Panc1 (cell line): ENCODE measurements around the gene EMILIN2. TPM values are rescaled to one million over a fixed set of nuclear protein-coding genes. Genes with fewer than 3 reads are reported as not detected.

Experiments
- ATAC-seq: fragments of 200-7000 bp; cut with Tn5 transposase; 2 replicates; pipeline ENCODE4 v1.9.1; 2020; ENCODE audit warnings: mild to moderate bottlenecking, moderate library complexity
- BruUV-seq: library from RNA; stranded (reverse); fragments of 400-500 nt; replicated peaks from 2 replicates; lab custom pipeline; 2021; lab: Mats Ljungman, UMichigan
- CTCF ChIA-PET: fragments of 300-600 bp; sonication (Branson Sonifier 250); formaldehyde crosslinking; loops from one replicate; lab custom pipeline; 2022; ENCODE audit warnings: antibody characterized with exemption; lab: Charles Lee
- POLR2A ChIA-PET: fragments of 300-600 bp; sonication (Branson Sonifier 250); formaldehyde crosslinking; loops from one replicate; lab custom pipeline; 2022; ENCODE audit warnings: antibody characterized with exemption; lab: Charles Lee
- DNase-seq: peaks from one replicate; pipeline ENCODE4 v3.0.0-alpha.2; 2010; ENCODE audit warnings: low read depth, low spot score
- H3K27ac ChIP-seq: 2 replicates; pipeline ENCODE4 v1.5.1; 2011; ENCODE audit warnings: mild to moderate bottlenecking, low read length, inconsistent platforms
- H3K27me3 ChIP-seq: fragments of 200-500 bp; sonication (Bioruptor generic); 2 replicates; pipeline ENCODE4 v1.6.0; 2014; ENCODE audit warnings: low read length, inconsistent platforms; ENCODE audit not compliant: control insufficient read depth, insufficient read depth
- H3K36me3 ChIP-seq: fragments of 200-500 bp; sonication (Bioruptor generic); 2 replicates; pipeline ENCODE4 v1.5.1; 2014; ENCODE audit warnings: inconsistent platforms, mild to moderate bottlenecking, low read length, moderate library complexity; ENCODE audit not compliant: control insufficient read depth, insufficient read depth
- H3K4me1 ChIP-seq: 2 replicates; pipeline ENCODE4 v1.5.1; 2011; ENCODE audit warnings: inconsistent platforms, mild to moderate bottlenecking, low read length, moderate library complexity; ENCODE audit not compliant: control insufficient read depth, insufficient read depth
- H3K4me3 ChIP-seq, 2 experiments: 2 replicates each; pipeline ENCODE4 v1.5.1; 2011 to 2012; ENCODE audit warnings: low read depth in 2 of 2, low read length in 2 of 2, mild to moderate bottlenecking in 2 of 2, inconsistent platforms in 1 of 2, moderate library complexity in 1 of 2
- H3K9me3 ChIP-seq: fragments of 200-500 bp; sonication (Bioruptor generic); 2 replicates; pipeline ENCODE4 v1.5.1; 2014; ENCODE audit warnings: low read depth, mild to moderate bottlenecking, inconsistent platforms, low read length, moderate library complexity; ENCODE audit not compliant: control insufficient read depth, insufficient read depth
- POLR2AphosphoS5 ChIP-seq: IDR thresholded peaks from 2 replicates; pipeline ENCODE4 v1.6.1; 2012; ENCODE audit warnings: mild to moderate bottlenecking, low read depth, low read length, moderate library complexity
- SIN3A ChIP-seq: IDR thresholded peaks from 2 replicates; pipeline ENCODE4 v1.6.1; 2012; ENCODE audit warnings: low read depth, mild to moderate bottlenecking, low read length, moderate library complexity, borderline replicate concordance; ENCODE audit not compliant: insufficient read depth
- TCF7L2 ChIP-seq: IDR thresholded peaks from 2 replicates; pipeline ENCODE4 v1.6.1; 2011; ENCODE audit warnings: mild to moderate bottlenecking, low read depth, low read length, inconsistent platforms
- in situ Hi-C: cut with HindIII; loops from 2 replicates; pipeline ENCODE4 v1.10.0; 2016; ENCODE audit warnings: low sequenced_read_pairs, low pct_unique_long_range_greater_than_20kb
- intact Hi-C: fragments of 100-400 bp; cut with micrococcal nuclease; formaldehyde crosslinking; loops from one replicate; pipeline ENCODE4 v1.10.0; 2022; ENCODE audit not compliant: unreplicated experiment
- total RNA-seq: library from RNA; stranded (reverse); gene quantifications from one replicate; pipeline ENCODE4 v1.2.1, GENCODE V29; 2021; ENCODE audit not compliant: unreplicated experiment
- TF ChIP-seq, protein P1 (sequence below), 2 experiments: IDR thresholded peaks; 2 replicates each; pipeline ENCODE4 v1.6.1; 2011 to 2012; ENCODE audit warnings: low read depth in 2 of 2, control low read depth in 1 of 2, low read length in 1 of 2, mild to moderate bottlenecking in 1 of 2, moderate library complexity in 1 of 2; ENCODE audit not compliant: insufficient read depth in 1 of 2
- TF ChIP-seq, protein P2 (sequence below): fragments of 450-650 bp; IDR thresholded peaks from 2 replicates; pipeline ENCODE4 v1.5.1; 2017; ENCODE audit warnings: mild to moderate bottlenecking

The EMILIN2 gene
- total RNA-seq, 1 experiment from 2014 or later: 18.3 TPM

DNA sequence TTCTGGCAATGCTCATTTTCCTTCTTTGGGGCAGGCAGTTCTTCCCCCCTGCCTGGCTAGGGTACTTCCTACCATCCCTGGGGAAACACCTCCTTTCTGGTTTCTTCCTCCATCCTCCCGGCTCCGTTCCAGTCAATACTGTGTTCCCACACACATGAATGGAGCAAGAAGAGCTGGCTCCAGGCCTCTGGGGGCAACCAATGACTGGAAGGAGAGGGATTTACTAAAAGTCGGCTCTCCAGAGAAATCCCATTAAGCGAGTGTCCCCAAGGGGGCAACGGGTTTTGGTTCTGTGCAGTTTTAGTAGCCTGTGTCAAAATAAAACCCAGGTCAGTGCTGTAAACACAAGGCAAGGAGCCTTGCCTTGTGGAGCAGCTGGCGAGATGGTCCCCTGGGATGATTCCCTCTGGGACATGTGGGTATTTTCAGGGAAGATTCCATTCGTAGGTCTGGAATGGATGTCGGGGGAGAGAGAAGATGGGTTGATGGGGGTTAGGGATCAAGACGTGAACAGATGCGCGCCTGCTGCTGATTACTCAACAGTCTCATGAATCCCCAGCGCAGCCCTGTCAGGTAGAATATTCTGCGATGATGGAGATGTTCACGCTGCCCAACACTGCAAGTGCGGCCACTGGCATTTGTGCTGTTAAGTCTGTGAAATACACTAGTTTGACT is 32.0 kb downstream of the EMILIN2 start:
- TF ChIP-seq, protein P1, sequence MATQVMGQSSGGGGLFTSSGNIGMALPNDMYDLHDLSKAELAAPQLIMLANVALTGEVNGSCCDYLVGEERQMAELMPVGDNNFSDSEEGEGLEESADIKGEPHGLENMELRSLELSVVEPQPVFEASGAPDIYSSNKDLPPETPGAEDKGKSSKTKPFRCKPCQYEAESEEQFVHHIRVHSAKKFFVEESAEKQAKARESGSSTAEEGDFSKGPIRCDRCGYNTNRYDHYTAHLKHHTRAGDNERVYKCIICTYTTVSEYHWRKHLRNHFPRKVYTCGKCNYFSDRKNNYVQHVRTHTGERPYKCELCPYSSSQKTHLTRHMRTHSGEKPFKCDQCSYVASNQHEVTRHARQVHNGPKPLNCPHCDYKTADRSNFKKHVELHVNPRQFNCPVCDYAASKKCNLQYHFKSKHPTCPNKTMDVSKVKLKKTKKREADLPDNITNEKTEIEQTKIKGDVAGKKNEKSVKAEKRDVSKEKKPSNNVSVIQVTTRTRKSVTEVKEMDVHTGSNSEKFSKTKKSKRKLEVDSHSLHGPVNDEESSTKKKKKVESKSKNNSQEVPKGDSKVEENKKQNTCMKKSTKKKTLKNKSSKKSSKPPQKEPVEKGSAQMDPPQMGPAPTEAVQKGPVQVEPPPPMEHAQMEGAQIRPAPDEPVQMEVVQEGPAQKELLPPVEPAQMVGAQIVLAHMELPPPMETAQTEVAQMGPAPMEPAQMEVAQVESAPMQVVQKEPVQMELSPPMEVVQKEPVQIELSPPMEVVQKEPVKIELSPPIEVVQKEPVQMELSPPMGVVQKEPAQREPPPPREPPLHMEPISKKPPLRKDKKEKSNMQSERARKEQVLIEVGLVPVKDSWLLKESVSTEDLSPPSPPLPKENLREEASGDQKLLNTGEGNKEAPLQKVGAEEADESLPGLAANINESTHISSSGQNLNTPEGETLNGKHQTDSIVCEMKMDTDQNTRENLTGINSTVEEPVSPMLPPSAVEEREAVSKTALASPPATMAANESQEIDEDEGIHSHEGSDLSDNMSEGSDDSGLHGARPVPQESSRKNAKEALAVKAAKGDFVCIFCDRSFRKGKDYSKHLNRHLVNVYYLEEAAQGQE (IDR thresholded peaks at IDR 0.05; ENCODE audit: insufficient read depth in 1 of 2, low read depth in 2 of 2, low read length in 1 of 2): no peak
- TF ChIP-seq SIN3A: no peak
- TF ChIP-seq, protein P2, sequence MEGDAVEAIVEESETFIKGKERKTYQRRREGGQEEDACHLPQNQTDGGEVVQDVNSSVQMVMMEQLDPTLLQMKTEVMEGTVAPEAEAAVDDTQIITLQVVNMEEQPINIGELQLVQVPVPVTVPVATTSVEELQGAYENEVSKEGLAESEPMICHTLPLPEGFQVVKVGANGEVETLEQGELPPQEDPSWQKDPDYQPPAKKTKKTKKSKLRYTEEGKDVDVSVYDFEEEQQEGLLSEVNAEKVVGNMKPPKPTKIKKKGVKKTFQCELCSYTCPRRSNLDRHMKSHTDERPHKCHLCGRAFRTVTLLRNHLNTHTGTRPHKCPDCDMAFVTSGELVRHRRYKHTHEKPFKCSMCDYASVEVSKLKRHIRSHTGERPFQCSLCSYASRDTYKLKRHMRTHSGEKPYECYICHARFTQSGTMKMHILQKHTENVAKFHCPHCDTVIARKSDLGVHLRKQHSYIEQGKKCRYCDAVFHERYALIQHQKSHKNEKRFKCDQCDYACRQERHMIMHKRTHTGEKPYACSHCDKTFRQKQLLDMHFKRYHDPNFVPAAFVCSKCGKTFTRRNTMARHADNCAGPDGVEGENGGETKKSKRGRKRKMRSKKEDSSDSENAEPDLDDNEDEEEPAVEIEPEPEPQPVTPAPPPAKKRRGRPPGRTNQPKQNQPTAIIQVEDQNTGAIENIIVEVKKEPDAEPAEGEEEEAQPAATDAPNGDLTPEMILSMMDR: no peak
- TF ChIP-seq TCF7L2: no peak
- TF ChIP-seq POLR2AphosphoS5: no peak
- Histone ChIP-seq H3K27me3 (no peaks in the 10 kb centered on the region), H3K9me3 (no peaks in the 10 kb centered on the region), H3K27ac (no peak overlapping the region), H3K4me3 (no peak overlapping the region), H3K36me3 (no peaks in the 10 kb centered on the region), H3K4me1 (no peaks in the 10 kb centered on the region)
- no peak for ATAC-seq
- BruUV-seq: no TSS peak
- ChIA-PET POLR2A (no interaction called here), CTCF (no interaction called here)
- DNase-seq: no peak
- intact Hi-C loops: no loop called here
- in situ Hi-C loops: no loop called here

DNA sequence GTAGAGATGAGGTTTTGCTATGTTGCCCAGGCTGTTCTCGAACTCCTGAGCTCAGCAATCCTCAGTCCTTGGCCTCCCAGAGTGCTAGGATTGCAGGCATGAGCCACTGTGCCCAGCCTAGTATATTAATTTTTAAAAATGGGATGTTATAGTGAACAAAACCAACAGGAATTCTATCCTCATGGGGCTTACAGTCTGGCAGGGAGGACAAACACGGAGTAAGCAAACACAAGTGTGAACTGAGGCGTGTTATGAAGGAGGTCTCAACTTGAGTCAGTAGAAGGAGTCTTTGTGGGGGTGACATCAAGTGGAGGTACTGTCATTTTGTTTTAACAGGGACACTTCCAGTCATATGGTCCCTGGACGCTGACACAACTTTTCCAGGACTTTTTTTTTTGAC is 33.1 kb downstream of the EMILIN2 start:
- Histone ChIP-seq H3K27ac (no peak overlapping the region), H3K9me3 (no peaks in the 10 kb centered on the region), H3K36me3 (no peaks in the 10 kb centered on the region), H3K4me3 (no peak overlapping the region), H3K4me1 (no peaks in the 10 kb centered on the region), H3K27me3 (no peaks in the 10 kb centered on the region)
- intact Hi-C loops: no loop called here
- POLR2A ChIA-PET: no interaction called here
- ATAC-seq (no peak), DNase-seq (no peak)
- in situ Hi-C loops: no loop called here
- TF ChIP-seq TCF7L2 (no peak), POLR2AphosphoS5 (no peak), SIN3A (no peak)
- TF ChIP-seq, protein P2: no peak
- TF ChIP-seq, protein P1 (IDR thresholded peaks at IDR 0.05; ENCODE audit: insufficient read depth in 1 of 2, low read depth in 2 of 2, low read length in 1 of 2): no peak
- CTCF ChIA-PET: no interaction called here
- no TSS peak for BruUV-seq
